CD4-positive, alpha-beta T cell treated with Interleukin-12 subunit alpha and Interleukin-12 subunit beta, for 1 hour (primary cell): ENCODE data around the gene IL16.
"Not testable (repeated sequence)": the region's sequence is repeated elsewhere in the genome, so short reads cannot be mapped to it uniquely, and the experiment has no call there.

Experiments
- DNase-seq: peaks from one replicate; pipeline ENCODE4 v3.0.0-alpha.2; 2020

The IL16 gene

GRCh38 chr15:81316267-81316666 lies 119.6 kb downstream of the IL16 start:
- DNase-seq: no peak

GRCh38 chr15:81317642-81318017 lies 121.0 kb downstream of the IL16 start:
- no peak for DNase-seq

- DNase-seq: no peak
Measured at GRCh38 chr15:81321667-81322066, 125.0 kb downstream of the IL16 start.

GRCh38 chr15:81322676-81323253 lies 126.1 kb downstream of the IL16 start:
- no peak for DNase-seq

- no peak for DNase-seq
Measured at GRCh38 chr15:81323559-81323943, 126.9 kb downstream of the IL16 start.

- DNase-seq: peak; percentile 94
Measured at GRCh38 chr15:81323944-81324881, 127.5 kb downstream of the IL16 start, which contains the start of gene STARD5. TSS of gene STARD5 (minus strand) at chr15:81324141. CDS start at chr15:81324099, 42 bp downstream.

GRCh38 chr15:81326466-81327212 lies 130.0 kb downstream of the IL16 start:
- DNase-seq: no peak

- no peak for DNase-seq
Measured at GRCh38 chr15:81327516-81327915, 130.8 kb downstream of the IL16 start.

GRCh38 chr15:81329446-81329845 lies 132.8 kb downstream of the IL16 start:
- no peak for DNase-seq

GRCh38 chr15:81330366-81331090 lies 133.8 kb downstream of the IL16 start:
- DNase-seq: no peak

- not testable (repeated sequence) for DNase-seq
Measured at GRCh38 chr15:81331141-81331540, 134.5 kb downstream of the IL16 start.

GRCh38 chr15:81331600-81331999 lies 134.9 kb downstream of the IL16 start:
- no peak for DNase-seq

- no peak for DNase-seq
Measured at GRCh38 chr15:81332326-81332725, 135.6 kb downstream of the IL16 start.

GRCh38 chr15:81333363-81333762 lies 136.7 kb downstream of the IL16 start:
- DNase-seq: no peak

GRCh38 chr15:81334768-81335435 lies 138.2 kb downstream of the IL16 start:
- DNase-seq: no peak

GRCh38 chr15:81335631-81336030 lies 139.0 kb downstream of the IL16 start:
- DNase-seq: no peak

GRCh38 chr15:81336568-81336967 lies 139.9 kb downstream of the IL16 start:
- DNase-seq: peak; percentile 60

- no peak for DNase-seq
Measured at GRCh38 chr15:81337241-81337640, 140.6 kb downstream of the IL16 start.

- no peak for DNase-seq
Measured at GRCh38 chr15:81337713-81338157, 141.1 kb downstream of the IL16 start.

GRCh38 chr15:81338170-81339007 lies 141.7 kb downstream of the IL16 start:
- no peak for DNase-seq

- DNase-seq: no peak
Measured at GRCh38 chr15:81339321-81339720, 142.6 kb downstream of the IL16 start.
